ENCODE data around the gene HES3.

Gene HES3

DNA sequence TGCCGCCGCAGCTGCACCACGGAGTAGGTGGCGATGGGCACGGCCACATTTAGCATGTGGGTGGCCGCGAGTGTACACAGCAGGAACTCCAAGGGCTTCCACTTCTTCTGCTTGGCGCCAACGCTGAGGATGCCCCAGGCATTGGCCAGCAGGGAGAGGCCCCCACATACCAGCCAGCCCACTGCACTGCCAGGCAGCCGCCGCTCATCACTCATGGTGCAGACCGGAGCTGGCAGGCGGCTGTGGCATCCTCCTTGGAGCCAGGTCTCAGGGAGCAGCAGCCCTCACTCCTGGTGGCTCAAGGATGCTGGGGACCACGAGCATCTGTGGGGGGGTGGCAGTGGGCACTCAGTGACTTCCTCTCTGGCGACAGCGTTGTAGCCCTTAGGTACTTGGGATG lies 10.7 kb downstream of the HES3 start:
- no peak overlapping the region for H3K27ac ChIP-seq

DNA sequence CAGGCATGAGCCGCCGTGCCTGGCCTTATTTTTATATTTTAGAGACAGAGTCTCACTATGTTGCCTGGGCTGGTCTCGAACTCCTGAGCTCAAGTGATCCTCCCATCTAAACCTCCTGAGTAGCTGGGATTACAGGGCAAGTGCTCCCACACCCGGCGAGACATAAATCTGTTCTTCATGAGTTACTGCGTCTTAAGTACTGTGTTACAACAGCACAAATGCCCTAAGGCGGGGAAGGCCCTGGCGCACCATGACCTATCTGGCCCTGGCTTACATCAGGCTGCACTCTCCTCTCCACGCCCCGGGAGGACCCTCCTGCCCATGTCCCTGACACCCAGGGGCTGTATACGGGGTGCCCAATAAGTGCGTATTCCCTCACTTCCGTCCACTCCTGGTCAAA lies 12.7 kb downstream of the HES3 start:
- TF ChIP-seq, protein P1, sequence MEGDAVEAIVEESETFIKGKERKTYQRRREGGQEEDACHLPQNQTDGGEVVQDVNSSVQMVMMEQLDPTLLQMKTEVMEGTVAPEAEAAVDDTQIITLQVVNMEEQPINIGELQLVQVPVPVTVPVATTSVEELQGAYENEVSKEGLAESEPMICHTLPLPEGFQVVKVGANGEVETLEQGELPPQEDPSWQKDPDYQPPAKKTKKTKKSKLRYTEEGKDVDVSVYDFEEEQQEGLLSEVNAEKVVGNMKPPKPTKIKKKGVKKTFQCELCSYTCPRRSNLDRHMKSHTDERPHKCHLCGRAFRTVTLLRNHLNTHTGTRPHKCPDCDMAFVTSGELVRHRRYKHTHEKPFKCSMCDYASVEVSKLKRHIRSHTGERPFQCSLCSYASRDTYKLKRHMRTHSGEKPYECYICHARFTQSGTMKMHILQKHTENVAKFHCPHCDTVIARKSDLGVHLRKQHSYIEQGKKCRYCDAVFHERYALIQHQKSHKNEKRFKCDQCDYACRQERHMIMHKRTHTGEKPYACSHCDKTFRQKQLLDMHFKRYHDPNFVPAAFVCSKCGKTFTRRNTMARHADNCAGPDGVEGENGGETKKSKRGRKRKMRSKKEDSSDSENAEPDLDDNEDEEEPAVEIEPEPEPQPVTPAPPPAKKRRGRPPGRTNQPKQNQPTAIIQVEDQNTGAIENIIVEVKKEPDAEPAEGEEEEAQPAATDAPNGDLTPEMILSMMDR (IDR thresholded peaks at IDR 0.05), result no peak
- Histone ChIP-seq H3K36me3 (no peaks in the 10 kb centered on the region), H3K27me3 (peaks cover 75% of the 10 kb centered on the region)

More for the DNA sequence above, 10.7 kb downstream of the HES3 start:
- H3K36me3 ChIP-seq, result no peaks in the 10 kb centered on the region
- peaks cover 75% of the 10 kb centered on the region for H3K27me3 ChIP-seq
- peaks cover 0 to under 1% of the 10 kb centered on the region in 2 experiments for H3K4me1 ChIP-seq (ENCODE audit: control insufficient read depth in 1 of 2, insufficient read depth in 1 of 2, low read depth in 1 of 2, low read length in 1 of 2)
- H3K4me3 ChIP-seq (ENCODE audit: low read depth in 1 of 2, low read length in 1 of 2), result no peak overlapping the region
- no peaks in the 10 kb centered on the region for H3K9me3 ChIP-seq
- TF ChIP-seq, protein P1 (IDR thresholded peaks at IDR 0.05), result no peak

DNA sequence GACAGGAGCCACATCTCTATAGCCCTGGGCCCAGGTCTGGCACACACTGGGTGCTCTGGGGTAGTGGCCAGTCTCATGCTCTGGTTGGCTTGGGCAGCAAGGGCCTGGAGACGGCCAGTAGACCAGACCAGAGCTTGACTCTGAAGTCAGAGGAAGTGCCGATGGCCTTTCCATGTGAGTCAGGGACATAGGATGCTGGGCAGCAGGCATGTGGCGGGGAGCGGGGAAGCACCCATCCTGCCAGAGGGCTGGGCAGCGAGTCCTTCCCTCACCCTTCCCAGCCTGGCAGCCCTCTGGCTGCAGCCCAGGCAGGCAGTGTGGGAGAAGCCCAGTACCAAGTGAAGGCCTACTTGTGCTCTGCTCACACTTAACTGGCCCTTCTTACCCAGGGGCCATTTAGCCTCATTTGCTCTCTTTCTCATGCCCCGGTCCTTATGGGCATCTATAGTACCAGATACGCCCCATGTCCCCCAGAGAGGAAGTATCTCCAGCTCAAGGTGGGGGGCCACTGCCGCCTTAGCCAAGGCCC lies 13.6 kb downstream of the HES3 start:
- TF ChIP-seq, protein P1 (IDR thresholded peaks at IDR 0.05), result no peak
- Histone ChIP-seq H3K27me3 (peaks cover 75% of the 10 kb centered on the region), H3K36me3 (no peaks in the 10 kb centered on the region), H3K4me3 (ENCODE audit: low read depth in 1 of 2, low read length in 1 of 2) (no peak overlapping the region), H3K9me3 (no peaks in the 10 kb centered on the region), H3K27ac (no peak overlapping the region), H3K4me1 (ENCODE audit: control insufficient read depth in 1 of 2, insufficient read depth in 1 of 2, low read depth in 1 of 2, low read length in 1 of 2) (peaks cover 0 to 14% of the 10 kb centered on the region in 2 experiments)

More for the DNA sequence above, 12.7 kb downstream of the HES3 start:
- H3K4me3 ChIP-seq (ENCODE audit: low read depth in 1 of 2, low read length in 1 of 2), result no peak overlapping the region
- no peaks in the 10 kb centered on the region for H3K9me3 ChIP-seq
- H3K27ac ChIP-seq, result no peak overlapping the region
- peaks cover 0 to 14% of the 10 kb centered on the region in 2 experiments for H3K4me1 ChIP-seq (ENCODE audit: control insufficient read depth in 1 of 2, insufficient read depth in 1 of 2, low read depth in 1 of 2, low read length in 1 of 2)

DNA sequence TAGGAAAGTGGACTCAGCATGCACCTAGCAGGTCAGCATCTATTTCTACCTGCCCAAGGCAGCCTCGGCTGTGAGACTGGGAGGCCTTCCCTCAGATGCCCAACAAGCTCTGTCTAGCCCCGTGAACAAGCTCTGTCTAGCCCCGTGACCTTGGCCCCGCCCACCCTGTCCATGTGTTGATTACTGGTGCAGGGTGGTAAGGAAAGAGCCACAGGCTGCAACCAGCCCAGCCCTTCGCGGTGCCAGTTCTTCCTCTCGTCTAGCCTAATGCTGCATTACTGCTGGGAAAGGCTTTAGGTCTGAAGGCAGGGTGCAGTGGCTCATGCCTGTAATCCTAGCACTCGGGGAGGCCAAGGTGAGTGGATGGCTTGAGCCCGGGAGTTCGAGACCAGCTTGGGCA lies 14.7 kb downstream of the HES3 start:
- peaks cover 0 to 14% of the 10 kb centered on the region in 2 experiments for H3K4me1 ChIP-seq (ENCODE audit: control insufficient read depth in 1 of 2, insufficient read depth in 1 of 2, low read depth in 1 of 2, low read length in 1 of 2)
- TF ChIP-seq, protein P1 (IDR thresholded peaks at IDR 0.05), result no peak
- peaks cover 83% of the 10 kb centered on the region for H3K27me3 ChIP-seq
- H3K4me3 ChIP-seq (ENCODE audit: low read depth in 1 of 2, low read length in 1 of 2), result no peak overlapping the region
- no peaks in the 10 kb centered on the region for H3K36me3 ChIP-seq
- H3K27ac ChIP-seq, result no peak overlapping the region
- H3K9me3 ChIP-seq, result no peaks in the 10 kb centered on the region

DNA sequence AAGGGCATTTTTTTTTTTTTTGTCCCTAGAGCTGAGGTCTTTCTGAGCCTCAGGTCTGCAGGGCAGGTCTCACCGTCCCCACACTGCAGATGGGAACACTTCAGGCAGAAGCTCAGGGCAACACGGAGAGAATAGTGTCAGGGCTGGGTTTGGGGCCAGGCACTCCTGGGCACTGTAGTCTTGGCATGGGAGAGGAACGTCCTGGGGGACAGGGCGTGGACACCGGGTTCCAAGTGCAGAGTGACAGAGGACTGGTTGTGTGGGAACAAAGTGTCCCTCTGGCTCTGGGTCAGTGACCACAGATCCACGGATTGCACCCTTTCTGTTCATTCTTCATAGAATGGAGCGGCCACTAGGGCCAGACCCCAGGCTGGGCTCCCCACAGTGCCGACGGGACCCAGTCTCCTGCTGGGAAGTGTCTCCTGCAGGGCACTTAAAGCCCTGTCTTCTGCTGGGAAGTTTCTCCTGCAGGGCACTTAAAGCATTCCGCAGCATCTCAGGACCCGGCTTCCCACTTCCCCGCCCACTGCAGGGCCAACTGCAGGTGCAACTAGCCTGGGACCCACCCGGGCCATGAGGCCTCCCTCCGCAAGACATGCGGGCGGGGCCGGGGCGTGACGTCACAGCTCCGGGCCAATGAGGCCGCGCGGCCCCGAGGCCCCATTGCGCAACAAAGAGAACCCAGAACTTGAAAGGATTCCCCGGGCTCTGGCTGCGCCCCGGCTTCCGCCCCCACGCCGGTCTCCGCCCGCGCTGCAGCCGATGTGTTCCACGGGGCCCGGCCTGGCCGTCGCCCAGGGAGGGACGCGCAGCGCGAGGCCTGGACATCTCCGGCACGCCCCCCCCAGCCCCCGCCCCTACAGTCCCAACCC lies 15.7 kb downstream of the HES3 start:
- H3K27ac ChIP-seq, result no peak overlapping the region
- H3K9me3 ChIP-seq, result no peaks in the 10 kb centered on the region
- peaks cover 90% of the 10 kb centered on the region for H3K27me3 ChIP-seq
- no peaks in the 10 kb centered on the region for H3K36me3 ChIP-seq
- peak overlapping the region in 1 of 2 experiments; percentile 41 for H3K4me3 ChIP-seq (ENCODE audit: low read depth in 1 of 2, low read length in 1 of 2)
- peaks cover 0 to 14% of the 10 kb centered on the region in 2 experiments for H3K4me1 ChIP-seq (ENCODE audit: control insufficient read depth in 1 of 2, insufficient read depth in 1 of 2, low read depth in 1 of 2, low read length in 1 of 2)
- TF ChIP-seq, protein P1 (IDR thresholded peaks at IDR 0.05), result no peak
